ENCODE measurements around the gene C2CD2. TPM values are rescaled to one million over a fixed set of nuclear protein-coding genes. Genes with fewer than 3 reads are reported as not detected.

C2CD2 gene
- total RNA-seq, 2 experiments from 2014 or later, result 4.5 to 5.9 TPM

GRCh38 chr21:41865002-41865777 lies 88.6 kb downstream of the C2CD2 start:
- BruUV-seq (replicated peaks), result no TSS peak
- Histone ChIP-seq H3K27ac (ENCODE audit: low read depth, low read length, poor library complexity, severe bottlenecking) (peak overlapping the region; percentile 96), H3K4me3 (ENCODE audit: low read depth, low read length, poor library complexity, severe bottlenecking) (peak overlapping the region; percentile 38), H4K20me1 (ENCODE audit: insufficient read depth, low read length) (no peaks in the 10 kb centered on the region), H3K79me2 (ENCODE audit: insufficient read depth, low read depth, low read length) (peaks cover 38% of the 10 kb centered on the region; the same call in 1 of the 2 replicates), H2AFZ (ENCODE audit: low read length) (peak overlapping the region; percentile 29; the same call in 1 of the 2 replicates), H3K9me2 (ENCODE audit: insufficient read depth, low read length) (no peaks in the 10 kb centered on the region), H3K9me3 (ENCODE audit: low read length) (no peaks in the 10 kb centered on the region), H3K4me1 (ENCODE audit: insufficient read depth, low read length, poor library complexity, severe bottlenecking) (peaks cover 97% of the 10 kb centered on the region), H3K36me3 (ENCODE audit: insufficient read depth, low read length) (0 out of 2 replicates have a peak, but pooled peaks cover under 1% of the 10 kb centered on the region), H3K4me2 (ENCODE audit: low read length) (peak overlapping the region; percentile 79)
- no peak for TF ChIP-seq EZH2phosphoT487 (IDR thresholded peaks at IDR 0.05; ENCODE audit: borderline replicate concordance, low read depth, low read length)
- CTCF ChIA-PET (ENCODE audit: unreplicated experiment), result interaction anchor here (0.6 to 0.7 kb wide), 2 partner anchors 10 to 142 kb away, joined by 4 to 5 read pairs; no protein-coding TSS in a partner anchor
- no peak for DNase-seq (ENCODE audit: low spot score)
- intact Hi-C loops (cut with micrococcal nuclease; ENCODE audit: unreplicated experiment), result loop anchor here (10.0 kb wide), 2 partner anchors 600 to 670 kb away; no protein-coding TSS in a partner anchor
- POLR2A ChIA-PET, result interaction anchor here (0.6 to 4.5 kb wide), 6 partner anchors 10 to 243 kb away, joined by 3 to 34 read pairs (median 4); no protein-coding TSS in a partner anchor

- Histone ChIP-seq H3K36me3 (ENCODE audit: insufficient read depth, low read length) (peaks cover 8% of the 10 kb centered on the region), H3K4me1 (ENCODE audit: insufficient read depth, low read length, poor library complexity, severe bottlenecking) (peaks cover 89% of the 10 kb centered on the region), H3K4me3 (ENCODE audit: low read depth, low read length, poor library complexity, severe bottlenecking) (peak overlapping the region; percentile 38), H3K9me3 (ENCODE audit: low read length) (no peaks in the 10 kb centered on the region), H3K27ac (ENCODE audit: low read depth, low read length, poor library complexity, severe bottlenecking) (peak overlapping the region; percentile 96), H3K9me2 (ENCODE audit: insufficient read depth, low read length) (no peaks in the 10 kb centered on the region), H4K20me1 (ENCODE audit: insufficient read depth, low read length) (no peaks in the 10 kb centered on the region), H3K79me2 (ENCODE audit: insufficient read depth, low read depth, low read length) (peaks cover 35% of the 10 kb centered on the region; the same call in 1 of the 2 replicates), H2AFZ (ENCODE audit: low read length) (no peak overlapping the region; the same call in 1 of the 2 replicates), H3K4me2 (ENCODE audit: low read length) (peak overlapping the region; percentile 79)
- ChIA-PET POLR2A (interaction anchor here (0.6 to 3.3 kb wide), 5 partner anchors 9 to 34 kb away, joined by 4 to 17 read pairs (median 6); partner anchors contain the start of gene PRDM15), CTCF (ENCODE audit: unreplicated experiment) (interaction anchor here (0.7 kb wide), 1 partner anchor 11 kb away, joined by 5 read pairs; no protein-coding TSS in a partner anchor)
- no peak for TF ChIP-seq CTCF (conservative IDR thresholded peaks at IDR 0.05; ENCODE audit: low read length)
- no peak for TF ChIP-seq EZH2phosphoT487 (IDR thresholded peaks at IDR 0.05; ENCODE audit: borderline replicate concordance, low read depth, low read length)
- intact Hi-C loops (cut with micrococcal nuclease; ENCODE audit: unreplicated experiment), result loop anchor here (5.0 to 10.0 kb wide), 3 partner anchors 368 to 670 kb away; no protein-coding TSS in a partner anchor
- BruUV-seq (replicated peaks), result no TSS peak
- peak; percentile 69 for DNase-seq (ENCODE audit: low spot score)
Observed at GRCh38 chr21:41864311-41865001, 89.4 kb downstream of the C2CD2 start.

- peak overlapping the region; percentile 64 for H3K4me3 ChIP-seq (ENCODE audit: low read depth, low read length, poor library complexity, severe bottlenecking)
- CTCF ChIA-PET (ENCODE audit: unreplicated experiment), result interaction anchor here (0.6 to 0.7 kb wide), 3 partner anchors 40 to 202 kb away, joined by 3 to 7 read pairs (median 3); no protein-coding TSS in a partner anchor
- H3K36me3 ChIP-seq (ENCODE audit: insufficient read depth, low read length), result peaks cover 15% of the 10 kb centered on the region
- no TSS peak for BruUV-seq (replicated peaks)
- no peaks in the 10 kb centered on the region for H3K9me2 ChIP-seq (ENCODE audit: insufficient read depth, low read length)
- H3K4me2 ChIP-seq (ENCODE audit: low read length), result peak overlapping the region; percentile 79
- H4K20me1 ChIP-seq (ENCODE audit: insufficient read depth, low read length), result no peaks in the 10 kb centered on the region
- no peaks in the 10 kb centered on the region for H3K9me3 ChIP-seq (ENCODE audit: low read length)
- TF ChIP-seq EZH2phosphoT487 (IDR thresholded peaks at IDR 0.05; ENCODE audit: borderline replicate concordance, low read depth, low read length) (no peak), CTCF (conservative IDR thresholded peaks at IDR 0.05; ENCODE audit: low read length) (no peak)
- peaks cover 35% of the 10 kb centered on the region; the same call in 1 of the 2 replicates for H3K79me2 ChIP-seq (ENCODE audit: insufficient read depth, low read depth, low read length)
- H3K4me1 ChIP-seq (ENCODE audit: insufficient read depth, low read length, poor library complexity, severe bottlenecking), result peaks cover 79% of the 10 kb centered on the region
- H3K27ac ChIP-seq (ENCODE audit: low read depth, low read length, poor library complexity, severe bottlenecking), result peak overlapping the region; percentile 96
- intact Hi-C loops (cut with micrococcal nuclease; ENCODE audit: unreplicated experiment), result loop anchor here (1.0 to 10.0 kb wide), 4 partner anchors 30 to 671 kb away; no protein-coding TSS in a partner anchor
- no peak overlapping the region; the same call in 1 of the 2 replicates for H2AFZ ChIP-seq (ENCODE audit: low read length)
- DNase-seq (ENCODE audit: low spot score), result peak; percentile 87
- POLR2A ChIA-PET, result interaction anchor here (0.6 to 3.3 kb wide), 11 partner anchors 9 to 403 kb away, joined by 3 to 17 read pairs (median 4); partner anchors contain the start of genes PRDM15 and ZBTB21
Observed at GRCh38 chr21:41863439-41863740, 90.4 kb downstream of the C2CD2 start.
